Lung (tissue), 12 donors: Measurements from ENCODE around the gene APBB3. TPM values are rescaled to one million over a fixed set of nuclear protein-coding genes. Genes with fewer than 3 reads are reported as not detected.

Experiments used
- ATAC-seq: fragments of 200-7000 bp; cut with Tn5 transposase; one replicate; pipeline ENCODE4 v1.9.1; 2020; ENCODE audit warnings: moderate number of reproducible peaks; ENCODE audit not compliant: insufficient read depth, low FRiP score
- DNase-seq, 3 donors: peaks; one replicate each; pipeline ENCODE4 v3.0.0-alpha.2; 2013 to 2017
- H3K27ac ChIP-seq, 2 donors: one replicate each; pipeline ENCODE4 v1.5.1; 2013; ENCODE audit warnings: mild to moderate bottlenecking in 2 of 2, moderate library complexity in 2 of 2, control low read depth in 1 of 2, inconsistent platforms in 1 of 2, low read depth in 1 of 2, low read length in 1 of 2
- H3K27me3 ChIP-seq, 3 donors: one replicate each; pipeline ENCODE4 v1.5.1; 2013; ENCODE audit warnings: low read length in 2 of 3; ENCODE audit not compliant: control insufficient read depth in 3 of 3, insufficient read depth in 3 of 3
- H3K36me3 ChIP-seq, 4 donors: one replicate each; pipeline ENCODE4 v1.5.1; 2013; ENCODE audit warnings: low read length in 4 of 4, mild to moderate bottlenecking in 1 of 4, moderate library complexity in 1 of 4; ENCODE audit not compliant: control insufficient read depth in 4 of 4, insufficient read depth in 4 of 4
- H3K4me1 ChIP-seq, 5 donors: one replicate each; pipeline ENCODE4 v1.5.1; 2013; ENCODE audit warnings: low read length in 5 of 5, mild to moderate bottlenecking in 2 of 5, moderate library complexity in 1 of 5; ENCODE audit not compliant: control insufficient read depth in 5 of 5, insufficient read depth in 5 of 5
- H3K4me3 ChIP-seq: one replicate; pipeline ENCODE4 v1.5.1; 2013; ENCODE audit warnings: mild to moderate bottlenecking, control low read depth, moderate library complexity
- H3K9ac ChIP-seq, 2 donors: one replicate each; pipeline ENCODE4 v1.5.1; 2013; ENCODE audit warnings: low read length in 2 of 2, control low read depth in 1 of 2; ENCODE audit not compliant: insufficient read depth in 1 of 2
- H3K9me3 ChIP-seq, 4 donors: one replicate each; pipeline ENCODE4 v1.5.1; 2013; ENCODE audit warnings: low read length in 3 of 4, mild to moderate bottlenecking in 1 of 4, moderate library complexity in 1 of 4; ENCODE audit not compliant: control insufficient read depth in 4 of 4, insufficient read depth in 3 of 4
- WGBS, 2 donors: extraction: QIAGEN DNeasy Blood & Tissue Kit; methylation state at CpG; one replicate each; pipeline ENCODE4 v1.1.7; 2013; 5-methylcytosine and 5-hydroxymethylcytosine counted together
- polyA plus RNA-seq, 2 donors: library from polyadenylated mRNA; stranded (reverse); fragments of 200-250 nt; gene quantifications; one replicate each; pipeline ENCODE4 v1.2.1, GENCODE V29; 2013
- total RNA-seq, 2 donors: library from RNA; depleted of rRNA in 1 of 2; stranded (reverse); fragments of >200 nt in 1 of 2; gene quantifications; one replicate each; pipeline ENCODE4 v1.2.1, GENCODE V29; 2014 to 2021
- TF ChIP-seq, protein P1 (sequence below): IDR thresholded peaks from 2 replicates; pipeline ENCODE4 v1.5.1; 2012; ENCODE audit warnings: mild to moderate bottlenecking; ENCODE audit errors: control extremely low read depth, extremely low read depth
- donor health status: control.
- donor health status: control.
- donor health status: Bipolar disorder and iron deficiency.
- donor health status: healthy.
- donor health status: DM: yes; HTN: yes; CAD: no.

Gene APBB3
- total and polyA plus RNA-seq, 4 donors: 24.7 to 36.1 (median 28.6) TPM

DNA sequence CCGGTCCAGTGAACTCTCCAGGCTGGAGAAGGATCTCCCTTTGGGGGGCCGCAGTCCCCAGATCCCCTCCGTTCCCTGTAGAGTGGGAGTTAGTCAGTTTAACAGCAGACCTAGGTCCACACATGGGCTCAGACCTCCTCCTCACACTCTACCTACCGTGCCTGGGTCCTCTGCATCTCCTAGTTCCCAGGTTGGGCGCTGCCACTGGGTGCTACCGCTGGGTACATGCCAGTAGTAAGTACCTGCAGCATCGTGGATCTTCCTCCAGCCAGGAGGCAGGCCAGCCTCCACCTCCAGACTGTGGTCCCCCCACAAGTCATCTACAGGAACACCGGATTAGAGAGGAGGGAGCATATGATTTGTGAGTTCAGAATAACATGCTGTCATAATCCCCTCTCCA is 802 bp downstream of the APBB3 start:
- no peak for DNase-seq
- Histone ChIP-seq H3K4me3 (peak overlapping the region; percentile 45), H3K27me3 (no peaks in the 10 kb centered on the region), H3K9ac (peak overlapping the region; percentile 15 to 35), H3K36me3 (peaks cover 0 to 33% (median 18%) of the 10 kb centered on the region in 4 donors), H3K4me1 (peaks cover 5 to 32% (median 14%) of the 10 kb centered on the region in 5 donors), H3K9me3 (no peaks in the 10 kb centered on the region), H3K27ac (peak overlapping the region; percentile 76 to 95)
- no peak for ATAC-seq
- TF ChIP-seq, protein P1, sequence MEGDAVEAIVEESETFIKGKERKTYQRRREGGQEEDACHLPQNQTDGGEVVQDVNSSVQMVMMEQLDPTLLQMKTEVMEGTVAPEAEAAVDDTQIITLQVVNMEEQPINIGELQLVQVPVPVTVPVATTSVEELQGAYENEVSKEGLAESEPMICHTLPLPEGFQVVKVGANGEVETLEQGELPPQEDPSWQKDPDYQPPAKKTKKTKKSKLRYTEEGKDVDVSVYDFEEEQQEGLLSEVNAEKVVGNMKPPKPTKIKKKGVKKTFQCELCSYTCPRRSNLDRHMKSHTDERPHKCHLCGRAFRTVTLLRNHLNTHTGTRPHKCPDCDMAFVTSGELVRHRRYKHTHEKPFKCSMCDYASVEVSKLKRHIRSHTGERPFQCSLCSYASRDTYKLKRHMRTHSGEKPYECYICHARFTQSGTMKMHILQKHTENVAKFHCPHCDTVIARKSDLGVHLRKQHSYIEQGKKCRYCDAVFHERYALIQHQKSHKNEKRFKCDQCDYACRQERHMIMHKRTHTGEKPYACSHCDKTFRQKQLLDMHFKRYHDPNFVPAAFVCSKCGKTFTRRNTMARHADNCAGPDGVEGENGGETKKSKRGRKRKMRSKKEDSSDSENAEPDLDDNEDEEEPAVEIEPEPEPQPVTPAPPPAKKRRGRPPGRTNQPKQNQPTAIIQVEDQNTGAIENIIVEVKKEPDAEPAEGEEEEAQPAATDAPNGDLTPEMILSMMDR: no peak
- WGBS, 2 donors: 65 to 81% methylated on average over 8 of the region's 8 CpGs

- Histone ChIP-seq H3K27me3 (no peaks in the 10 kb centered on the region), H3K27ac (no peak overlapping the region), H3K9me3 (no peaks in the 10 kb centered on the region), H3K9ac (no peak overlapping the region), H3K4me1 (peaks cover 5 to 26% (median 14%) of the 10 kb centered on the region in 5 donors), H3K36me3 (peaks cover 0 to 20% (median 12%) of the 10 kb centered on the region in 4 donors), H3K4me3 (no peak overlapping the region)
- no peak for DNase-seq
- WGBS, 2 donors: 94 to 97% methylated on average over 10 of the region's 10 CpGs
- TF ChIP-seq, protein P1: no peak
- ATAC-seq: no peak
Measured at GRCh38 chr5:140561753-140562523, 2.5 kb downstream of the APBB3 start.

DNA sequence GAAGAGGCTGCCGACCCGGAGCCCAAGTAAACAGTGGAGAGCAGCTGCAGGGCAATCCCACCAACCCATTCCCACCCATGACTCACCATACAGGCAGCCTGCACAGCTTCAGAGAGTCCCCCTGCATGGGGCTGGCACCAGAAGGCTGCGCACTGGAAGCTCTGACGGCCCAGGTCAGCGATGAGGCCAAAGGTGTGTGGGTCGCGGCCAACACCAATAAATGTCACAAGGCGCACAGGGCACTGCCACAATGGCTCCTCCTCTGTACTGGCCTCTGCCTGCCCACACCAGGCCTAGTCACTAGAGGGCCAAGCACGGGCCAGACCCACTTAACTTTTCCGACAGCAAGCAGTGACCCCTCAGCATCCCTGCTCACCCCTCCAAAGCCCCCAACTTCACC is 4.2 kb downstream of the APBB3 start:
- Histone ChIP-seq H3K36me3 (peaks cover 0 to 15% (median 2%) of the 10 kb centered on the region in 4 donors), H3K9me3 (no peaks in the 10 kb centered on the region), H3K9ac (no peak overlapping the region), H3K4me1 (peaks cover 5 to 28% (median 15%) of the 10 kb centered on the region in 5 donors), H3K27me3 (no peaks in the 10 kb centered on the region), H3K27ac (no peak overlapping the region), H3K4me3 (no peak overlapping the region)
- ATAC-seq (no peak), DNase-seq (no peak)
- WGBS, 2 donors: 92 to 97% methylated on average over 9 to 10 of the region's 10 CpGs
- TF ChIP-seq, protein P1: no peak
